Measurements from ENCODE around the gene PNMA3. TPM values are rescaled to one million over a fixed set of nuclear protein-coding genes. Genes with fewer than 3 reads are reported as not detected.
"Not testable (repeated sequence)": the region's sequence is repeated elsewhere in the genome, so short reads cannot be mapped to it uniquely, and the experiment has no call there.

The PNMA3 gene
- total RNA-seq, 1 donor from 2014 or later = 9.2 TPM

DNA sequence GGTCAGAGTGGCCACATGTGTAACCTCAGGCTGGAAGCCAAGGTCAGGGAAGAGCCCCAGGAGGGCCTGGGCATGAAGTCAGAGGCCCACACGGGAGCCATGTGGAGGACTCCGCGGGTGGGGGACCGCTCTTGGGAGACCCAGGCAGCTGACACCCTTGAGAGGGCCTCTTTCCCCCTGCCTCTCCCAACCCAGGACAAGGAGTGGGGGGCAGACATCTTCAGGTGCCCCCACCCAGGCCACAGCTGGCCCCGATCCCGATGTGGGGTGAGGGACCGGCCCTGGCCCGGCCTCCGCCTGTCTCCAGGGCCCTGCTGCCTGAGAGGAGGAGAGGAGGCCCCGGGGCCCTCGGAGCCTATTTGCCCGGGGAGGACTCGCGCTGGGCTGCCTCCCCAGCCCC, 19.1 kb downstream of the PNMA3 start:
- Mint-ChIP-seq H3K4me1 (ENCODE audit: unreplicated experiment) (no peaks in the 10 kb centered on the region), H3K27me3 (no peaks in the 10 kb centered on the region), H3K4me3 (no peak overlapping the region), H3K9me3 (no peaks in the 10 kb centered on the region), H3K36me3 (no peaks in the 10 kb centered on the region), H3K27ac (no peak overlapping the region)
- DNase-seq (ENCODE audit: extremely low spot score, unreplicated experiment) = no peak
- no peak for TF ChIP-seq CTCF (conservative IDR thresholded peaks at IDR 0.05)

DNA sequence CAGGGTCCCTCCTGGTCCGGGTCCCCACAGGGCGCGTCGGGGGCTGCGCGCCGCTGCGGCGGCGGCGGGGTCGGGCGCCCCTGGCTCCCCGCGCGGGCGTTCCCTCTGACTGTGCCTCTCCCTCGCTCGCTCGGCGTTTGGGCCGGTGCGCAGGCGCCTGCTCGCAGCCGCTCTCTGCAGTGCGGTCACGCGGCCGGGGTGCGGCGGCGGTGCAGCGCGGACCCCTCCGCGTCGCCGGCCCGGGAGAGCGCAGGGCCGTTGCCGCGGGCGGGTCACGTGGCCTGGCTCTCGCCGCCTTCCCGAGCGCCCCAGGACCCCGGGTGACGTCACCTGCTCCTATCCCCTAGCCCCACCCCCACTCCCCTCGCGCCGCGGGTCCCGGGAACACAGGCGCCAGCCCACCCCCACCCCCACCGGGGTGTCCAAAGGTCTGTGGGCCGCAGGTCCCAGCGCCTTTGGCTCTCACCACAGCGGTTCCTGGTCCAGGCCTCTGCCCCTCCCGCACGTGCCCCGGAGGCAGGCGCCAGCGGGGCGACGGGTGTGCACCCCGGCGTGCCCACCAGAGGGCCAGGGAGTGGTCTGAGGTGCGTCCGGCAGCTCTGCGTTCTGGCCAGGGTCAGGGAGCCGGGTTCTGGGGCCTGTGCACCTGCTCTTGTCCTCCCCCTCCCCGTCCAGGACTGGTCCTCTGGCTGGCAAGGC, 21.3 kb downstream of the PNMA3 start:
- not testable (repeated sequence) for H3K27me3 Mint-ChIP-seq, H3K36me3 Mint-ChIP-seq

GRCh38 chrX:153083238-153083923, 27.1 kb downstream of the PNMA3 start:
- not testable (repeated sequence) for H3K27me3 Mint-ChIP-seq; H3K27ac Mint-ChIP-seq; H3K4me1 Mint-ChIP-seq (ENCODE audit: unreplicated experiment)

More for the DNA sequence above, 21.3 kb downstream of the PNMA3 start:
- not testable (repeated sequence) for H3K4me1 Mint-ChIP-seq (ENCODE audit: unreplicated experiment); H3K27ac Mint-ChIP-seq; DNase-seq (ENCODE audit: extremely low spot score, unreplicated experiment); H3K9me3 Mint-ChIP-seq; H3K4me3 Mint-ChIP-seq

DNA sequence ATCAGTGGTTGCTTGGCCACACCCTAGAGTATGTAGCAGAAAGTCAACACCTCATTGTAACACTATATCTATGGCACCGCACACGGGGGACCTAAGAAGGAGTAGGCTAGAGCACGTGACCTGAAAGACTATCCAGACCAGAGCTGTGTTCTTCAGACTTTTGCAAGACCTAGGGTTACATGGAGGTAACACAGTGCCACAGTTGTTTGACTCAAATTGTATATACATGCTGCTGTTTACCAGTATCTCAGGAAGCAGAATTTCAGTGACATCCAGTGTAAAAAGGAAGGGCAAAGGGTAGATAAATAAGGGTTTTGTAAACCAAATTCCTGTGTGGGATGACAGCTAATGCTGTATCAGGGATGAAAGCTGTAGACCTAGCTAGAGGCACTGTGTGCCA, 46.1 kb downstream of the PNMA3 start:
- Mint-ChIP-seq H3K4me3 (no peak overlapping the region), H3K27ac (no peak overlapping the region), H3K4me1 (ENCODE audit: unreplicated experiment) (no peaks in the 10 kb centered on the region), H3K36me3 (no peaks in the 10 kb centered on the region), H3K9me3 (peaks cover 16% of the 10 kb centered on the region), H3K27me3 (no peaks in the 10 kb centered on the region)
- no peak for TF ChIP-seq CTCF (conservative IDR thresholded peaks at IDR 0.05)
- DNase-seq (ENCODE audit: extremely low spot score, unreplicated experiment) = no peak

More at GRCh38 chrX:153083238-153083923, 27.1 kb downstream of the PNMA3 start:
- not testable (repeated sequence) for DNase-seq (ENCODE audit: extremely low spot score, unreplicated experiment); H3K9me3 Mint-ChIP-seq; H3K36me3 Mint-ChIP-seq; H3K4me3 Mint-ChIP-seq

DNA sequence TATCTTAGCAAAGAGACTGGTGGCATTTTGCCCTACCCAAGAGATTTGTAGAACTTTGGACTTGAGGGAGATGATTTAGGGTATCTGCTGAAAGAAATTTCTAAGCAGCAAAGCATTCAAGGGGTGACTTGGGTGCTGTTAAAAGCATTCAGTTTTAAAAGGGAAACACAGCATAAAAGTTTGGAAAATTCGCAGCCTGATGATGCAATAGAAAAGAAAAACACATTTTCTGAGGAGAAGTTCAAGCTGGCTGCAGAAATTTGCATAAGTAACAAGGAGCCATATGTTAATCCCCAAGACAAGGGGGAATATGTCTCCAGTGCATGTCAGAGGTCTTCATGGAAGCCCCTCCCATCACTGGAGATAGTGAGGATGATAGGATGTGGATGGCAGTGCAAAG, 48.7 kb downstream of the PNMA3 start:
- H3K9me3 Mint-ChIP-seq = peaks cover 16% of the 10 kb centered on the region
- H3K36me3 Mint-ChIP-seq; DNase-seq (ENCODE audit: extremely low spot score, unreplicated experiment); H3K27me3 Mint-ChIP-seq; H3K4me1 Mint-ChIP-seq (ENCODE audit: unreplicated experiment); H3K4me3 Mint-ChIP-seq; H3K27ac Mint-ChIP-seq: not testable (repeated sequence)

DNA sequence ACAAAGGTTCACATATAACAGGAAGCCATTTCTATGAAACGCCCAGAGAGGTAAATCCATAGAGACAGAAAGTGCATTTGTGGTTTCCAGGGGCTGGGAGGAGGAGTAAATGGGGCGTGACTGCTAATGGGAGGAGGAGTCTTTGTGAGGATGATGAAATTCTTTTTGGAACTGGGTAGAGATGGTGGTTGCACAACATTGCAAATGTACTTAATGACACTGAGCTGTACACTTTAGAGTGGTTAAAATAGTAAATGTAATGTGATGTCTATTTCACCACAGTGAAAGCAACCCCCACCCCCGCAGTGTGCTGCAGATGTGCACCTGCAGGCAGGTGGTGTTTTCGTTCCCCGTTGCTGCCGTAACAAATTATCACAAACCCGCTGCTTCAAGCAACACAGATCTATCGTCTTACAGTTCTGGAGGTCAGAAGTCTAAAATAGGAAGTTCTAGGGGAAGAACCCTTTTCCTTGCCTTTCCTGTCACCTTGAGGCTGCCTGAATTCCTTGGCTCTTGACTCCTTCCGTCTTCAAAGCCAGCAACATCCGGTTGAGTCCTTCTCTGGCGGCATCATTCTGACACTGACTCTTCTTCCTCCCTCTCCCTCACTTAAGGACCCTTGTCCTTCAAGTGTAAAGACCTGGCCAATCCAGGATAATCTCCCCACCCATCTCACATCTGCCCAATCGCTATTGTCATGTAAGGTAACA, 50.0 kb downstream of the PNMA3 start:
- not testable (repeated sequence) for H3K27me3 Mint-ChIP-seq; DNase-seq (ENCODE audit: extremely low spot score, unreplicated experiment); H3K4me1 Mint-ChIP-seq (ENCODE audit: unreplicated experiment); H3K27ac Mint-ChIP-seq; H3K4me3 Mint-ChIP-seq; H3K36me3 Mint-ChIP-seq
- peaks cover 16% of the 10 kb centered on the region for H3K9me3 Mint-ChIP-seq

Other genes starting within 250 kb of the PNMA3 start
- gene CETN2, start 225.7 kb upstream of the PNMA3 start, total RNA-seq (ENCODE audit: low replicate concordance) = 52.4 and 66.3 TPM in 2 replicates
- 27.5 and 28.0 TPM in 2 replicates for gene NSDHL, start 225.4 kb upstream of the PNMA3 start, total RNA-seq (ENCODE audit: low replicate concordance)
- gene ZNF185, start 158.4 kb upstream of the PNMA3 start, total RNA-seq (ENCODE audit: low replicate concordance) = 45.4 and 99.1 TPM in 2 replicates
- gene PNMA5, start 62.4 kb upstream of the PNMA3 start, total RNA-seq (ENCODE audit: low replicate concordance) = 0.22 TPM in 1 of 2 replicates, not detected in the other
- gene PNMA6A, start 16.0 kb downstream of the PNMA3 start, total RNA-seq (ENCODE audit: low replicate concordance) = 3.0 and 5.4 TPM in 2 replicates
- not detected in 2 replicates for gene MAGEA1, start 122.8 kb downstream of the PNMA3 start, total RNA-seq (ENCODE audit: low replicate concordance)